NT2/D1 (cell line): ENCODE measurements around the gene PDK3.

Source experiments
- DNase-seq: peaks from one replicate; pipeline ENCODE4 v3.0.0-alpha.2; 2011; ENCODE audit warnings: low read depth, low spot score
- H3K27me3 ChIP-seq: 2 replicates; pipeline ENCODE4 v1.6.0; 2011; ENCODE audit warnings: mild to moderate bottlenecking; ENCODE audit not compliant: insufficient read length, insufficient read depth
- H3K36me3 ChIP-seq: 2 replicates; pipeline ENCODE4 v1.6.1; 2011; ENCODE audit warnings: mild to moderate bottlenecking, low read length, mixed read lengths; ENCODE audit not compliant: insufficient read depth, insufficient read length
- H3K4me1 ChIP-seq: 2 replicates; pipeline ENCODE4 v1.5.1; 2011; ENCODE audit not compliant: insufficient read depth, insufficient read length
- H3K4me3 ChIP-seq: 2 replicates; pipeline ENCODE4 v1.5.1; 2011; ENCODE audit warnings: low read depth; ENCODE audit not compliant: insufficient read length
- H3K9ac ChIP-seq: 2 replicates; pipeline ENCODE4 v1.6.0; 2011; ENCODE audit warnings: low read depth; ENCODE audit not compliant: insufficient read length
- H3K9me3 ChIP-seq: 2 replicates; pipeline ENCODE4 v1.5.1; 2011; ENCODE audit warnings: mild to moderate bottlenecking, low read length; ENCODE audit not compliant: insufficient read depth
- SUZ12 ChIP-seq: IDR thresholded peaks from 2 replicates; pipeline ENCODE4 v1.6.1; 2011; ENCODE audit not compliant: insufficient read length, insufficient read depth; ENCODE audit errors: extremely low read depth
- YY1 ChIP-seq: IDR thresholded peaks from 2 replicates; pipeline ENCODE4 v1.6.1; 2011; ENCODE audit not compliant: insufficient read length, insufficient read depth
- ZNF274 ChIP-seq: IDR thresholded peaks from 2 replicates; pipeline ENCODE4 v1.6.1; 2011; ENCODE audit warnings: mild to moderate bottlenecking, low read depth, low read length

The PDK3 gene

DNA sequence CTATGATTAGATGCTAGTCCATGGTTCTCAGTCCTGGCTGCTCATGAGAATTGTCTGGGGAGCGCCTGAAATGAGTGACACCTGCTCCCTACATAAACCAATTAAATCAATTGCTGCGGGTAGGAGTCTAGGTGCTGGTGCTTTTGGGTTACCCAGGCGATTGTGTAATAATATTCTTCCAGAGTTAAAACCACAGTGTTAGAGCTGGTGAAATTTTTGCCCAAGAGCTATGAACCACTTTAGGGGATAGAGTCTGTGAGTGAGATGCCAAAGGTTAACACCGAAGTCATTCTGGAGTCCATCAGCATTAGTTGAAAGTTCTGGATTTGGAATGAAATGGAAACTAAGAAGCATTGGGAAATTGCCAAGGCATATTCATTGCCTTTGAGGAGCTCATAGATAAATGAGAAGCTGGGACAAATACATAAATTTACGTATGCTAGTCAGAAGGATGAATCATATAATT lies 15.3 kb downstream of the PDK3 start:
- H3K27me3 ChIP-seq: no peaks in the 10 kb centered on the region
- H3K36me3 ChIP-seq: no peaks in the 10 kb centered on the region
- H3K9me3 ChIP-seq: no peaks in the 10 kb centered on the region; the same call in 1 of the 2 replicates
- no peak overlapping the region for H3K4me3 ChIP-seq
- no peak overlapping the region for H3K9ac ChIP-seq
- no peak for DNase-seq
- no peak for TF ChIP-seq ZNF274
- TF ChIP-seq YY1: no peak
- TF ChIP-seq SUZ12: no peak
- no peaks in the 10 kb centered on the region for H3K4me1 ChIP-seq

DNA sequence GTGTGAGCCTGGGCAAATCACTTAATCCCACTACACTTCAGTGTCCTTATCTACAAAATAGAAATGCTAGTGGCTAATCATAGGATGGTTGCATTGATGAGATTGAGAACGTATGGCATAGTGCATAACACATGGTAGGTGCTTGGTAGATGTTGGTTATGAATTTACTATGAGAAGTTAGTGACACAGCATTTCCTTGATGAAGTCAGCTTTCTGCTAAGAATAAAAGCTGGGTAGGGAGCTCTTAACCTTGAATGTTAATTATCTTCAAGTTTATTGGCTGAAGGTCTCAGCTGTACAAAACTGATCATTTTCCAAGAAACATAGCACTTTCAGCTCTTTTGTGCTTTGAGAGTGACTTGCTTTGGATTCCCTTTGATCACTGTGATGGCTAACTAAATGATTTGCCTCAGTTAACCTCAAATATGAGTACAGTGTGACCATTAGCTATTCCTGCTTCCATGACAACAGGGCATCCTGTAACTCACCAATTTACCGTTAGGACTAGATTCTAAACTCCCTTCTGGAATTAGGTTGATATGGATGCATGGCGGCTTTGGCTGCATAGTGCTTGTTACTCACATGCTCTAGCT lies 17.8 kb downstream of the PDK3 start:
- Histone ChIP-seq H3K9ac (no peak overlapping the region), H3K36me3 (no peaks in the 10 kb centered on the region), H3K4me3 (no peak overlapping the region), H3K9me3 (no peaks in the 10 kb centered on the region), H3K4me1 (no peaks in the 10 kb centered on the region), H3K27me3 (no peaks in the 10 kb centered on the region)
- no peak for TF ChIP-seq YY1
- TF ChIP-seq SUZ12: no peak
- no peak for TF ChIP-seq ZNF274
- no peak for DNase-seq

DNA sequence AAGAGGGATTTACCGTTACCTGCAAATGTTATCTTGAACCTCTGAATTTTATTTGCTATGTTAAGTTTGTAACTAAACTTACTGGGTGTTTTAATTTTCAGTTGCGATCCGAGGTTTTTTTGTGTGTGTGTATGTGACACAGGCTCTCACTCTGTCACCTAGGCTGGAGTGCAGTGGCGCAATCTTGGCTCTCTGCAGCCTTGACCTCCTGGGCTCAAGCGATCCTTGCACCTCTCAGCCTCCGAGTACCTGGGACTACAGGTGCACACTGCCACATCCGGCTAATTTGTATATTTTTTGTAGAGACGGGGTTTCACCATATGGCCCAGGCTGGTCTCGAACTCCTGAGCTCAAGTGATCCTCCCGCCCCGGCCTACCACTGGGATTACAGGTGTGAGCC lies 18.5 kb downstream of the PDK3 start:
- no peaks in the 10 kb centered on the region for H3K36me3 ChIP-seq
- H3K9me3 ChIP-seq: no peaks in the 10 kb centered on the region
- no peaks in the 10 kb centered on the region for H3K4me1 ChIP-seq
- no peak overlapping the region for H3K4me3 ChIP-seq
- no peaks in the 10 kb centered on the region for H3K27me3 ChIP-seq
- TF ChIP-seq ZNF274: no peak
- no peak for TF ChIP-seq YY1
- no peak for TF ChIP-seq SUZ12
- DNase-seq: no peak
- H3K9ac ChIP-seq: no peak overlapping the region

DNA sequence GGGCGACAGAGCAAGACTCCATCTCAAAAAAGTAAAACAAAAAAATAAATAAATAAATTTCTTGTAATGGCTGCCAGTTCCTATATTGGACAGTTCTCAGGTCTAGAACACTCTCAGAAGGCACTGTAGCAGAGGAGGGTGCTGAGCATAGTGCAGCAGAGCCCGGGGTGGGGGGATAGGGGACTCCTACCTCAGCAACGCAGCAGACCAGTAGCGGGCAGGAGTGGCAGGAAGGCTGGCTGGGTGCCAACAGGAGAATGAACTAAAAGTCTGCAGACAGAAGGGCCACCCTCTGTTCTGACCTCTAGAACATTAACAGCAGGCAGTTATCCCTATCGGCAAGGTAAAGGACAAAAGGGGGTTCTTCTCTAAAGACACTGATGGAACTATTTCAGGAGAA lies 20.2 kb downstream of the PDK3 start:
- Histone ChIP-seq H3K36me3 (no peaks in the 10 kb centered on the region), H3K9ac (no peak overlapping the region), H3K27me3 (no peaks in the 10 kb centered on the region), H3K9me3 (no peaks in the 10 kb centered on the region), H3K4me3 (no peak overlapping the region), H3K4me1 (no peaks in the 10 kb centered on the region)
- TF ChIP-seq ZNF274 (no peak), SUZ12 (no peak), YY1 (no peak)
- no peak for DNase-seq

DNA sequence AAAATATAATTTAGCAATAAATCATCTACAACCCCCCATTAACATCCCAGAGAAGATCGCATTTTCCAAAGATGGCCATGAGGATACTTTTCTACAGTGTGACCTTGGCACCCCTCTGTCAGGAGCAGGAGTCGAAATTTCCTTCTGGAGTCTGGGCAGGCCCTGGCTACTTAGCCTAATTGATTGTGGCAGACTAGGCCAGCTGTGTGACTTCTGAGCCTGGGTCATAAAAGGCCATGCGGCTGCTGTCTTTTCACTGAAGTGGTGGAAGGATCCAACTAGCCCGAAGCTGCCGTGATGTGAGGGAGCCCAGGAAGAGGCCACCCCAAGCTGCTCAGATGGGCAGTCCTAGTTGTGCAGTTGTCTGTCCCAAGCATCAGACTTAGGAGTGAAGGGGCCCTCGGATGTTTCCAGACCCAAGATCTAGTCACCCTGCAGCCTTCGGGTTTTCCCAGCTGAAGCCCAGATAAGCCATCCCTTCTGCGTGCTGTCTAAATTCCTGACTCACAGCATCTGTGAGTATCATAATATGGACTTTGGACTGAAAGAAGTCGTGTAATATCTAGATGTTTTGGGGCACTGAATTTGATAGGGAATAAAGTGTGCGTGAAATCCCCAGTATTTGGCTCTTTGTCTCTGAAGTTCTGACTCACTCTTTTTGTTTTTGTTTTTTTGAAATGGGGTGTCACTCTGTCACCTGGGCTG lies 21.0 kb downstream of the PDK3 start:
- Histone ChIP-seq H3K9ac (no peak overlapping the region), H3K36me3 (no peaks in the 10 kb centered on the region), H3K9me3 (no peaks in the 10 kb centered on the region), H3K4me3 (no peak overlapping the region), H3K4me1 (no peaks in the 10 kb centered on the region), H3K27me3 (no peaks in the 10 kb centered on the region)
- TF ChIP-seq ZNF274 (no peak), SUZ12 (no peak), YY1 (no peak)
- DNase-seq: no peak

DNA sequence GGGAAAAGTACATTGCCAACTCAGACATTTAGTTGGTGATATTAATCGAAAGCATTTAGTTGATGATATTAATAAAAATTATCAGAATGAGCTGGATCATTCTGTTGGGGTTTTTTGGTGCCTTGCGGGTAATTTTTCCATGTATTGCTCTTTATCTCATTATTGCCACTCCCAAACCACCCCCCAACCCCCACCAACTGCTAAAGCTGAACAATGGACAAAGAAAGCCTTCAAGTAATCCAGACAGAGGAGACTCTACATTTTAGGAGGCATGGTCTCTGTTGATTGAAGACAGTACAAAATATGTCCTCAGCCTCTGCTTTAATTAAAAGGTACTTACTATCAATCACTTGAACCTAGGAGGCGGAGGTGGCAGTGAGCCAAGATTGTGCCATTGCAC lies 22.5 kb downstream of the PDK3 start:
- Histone ChIP-seq H3K9me3 (no peaks in the 10 kb centered on the region), H3K27me3 (no peaks in the 10 kb centered on the region), H3K4me3 (no peak overlapping the region), H3K9ac (no peak overlapping the region), H3K36me3 (no peaks in the 10 kb centered on the region), H3K4me1 (no peaks in the 10 kb centered on the region)
- TF ChIP-seq ZNF274 (no peak), SUZ12 (no peak), YY1 (no peak)
- DNase-seq: no peak

DNA sequence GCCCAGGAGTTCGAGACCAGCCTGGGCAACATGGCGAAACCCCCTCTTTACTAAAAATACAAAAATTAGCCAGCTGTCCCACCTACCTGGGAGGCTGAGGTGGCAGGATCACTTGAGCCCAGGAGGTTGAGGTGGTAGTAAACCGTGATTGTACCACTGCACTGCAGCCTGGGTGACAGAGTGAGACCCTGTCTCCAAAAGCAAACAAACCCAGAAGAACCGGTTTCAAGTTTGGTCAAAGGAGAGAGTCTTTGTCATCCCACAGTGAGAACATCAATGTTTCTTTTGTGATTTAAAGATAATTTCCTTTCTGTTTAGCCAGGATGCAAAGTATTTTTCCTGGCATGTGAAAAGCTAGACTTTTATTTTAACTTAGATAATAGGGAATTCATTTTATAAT lies 26.7 kb downstream of the PDK3 start:
- H3K9me3 ChIP-seq: no peaks in the 10 kb centered on the region
- H3K36me3 ChIP-seq: no peaks in the 10 kb centered on the region
- no peak overlapping the region for H3K4me3 ChIP-seq
- no peak for DNase-seq
- H3K27me3 ChIP-seq: no peaks in the 10 kb centered on the region
- no peak overlapping the region for H3K9ac ChIP-seq
- TF ChIP-seq YY1 (no peak), ZNF274 (no peak), SUZ12 (no peak)
- H3K4me1 ChIP-seq: no peaks in the 10 kb centered on the region
